ENCODE data around the gene PNPO.

PNPO gene

GRCh38 chr17:47906443-47906842, 34.9 kb upstream of the PNPO start:
- Histone ChIP-seq H2AFZ (ENCODE audit: low read length) (no peak overlapping the region), H3K79me1 (ENCODE audit: low read depth, low read length) (peaks cover under 1% of the 10 kb centered on the region), H2BK5ac (ENCODE audit: low read length) (no peak overlapping the region), H3K9ac (ENCODE audit: low read depth, low read length, poor library complexity) (no peak overlapping the region), H4K8ac (ENCODE audit: low read depth, low read length) (no peak overlapping the region), H3K27ac (replicated peaks; ENCODE audit: low read length) (no peak overlapping the region), H2BK15ac (ENCODE audit: low read length) (no peak overlapping the region), H2BK12ac (ENCODE audit: low read length) (no peak overlapping the region), H3K4me2 (ENCODE audit: insufficient read depth, low read length, poor library complexity, severe bottlenecking) (no peak overlapping the region), H3K4me3 (ENCODE audit: low read length in 2 of 2) (no peak overlapping the region), H3K9me3 (replicated peaks in 1 of 2; ENCODE audit: control insufficient read depth in 2 of 2, insufficient read depth in 1 of 2, low read depth in 1 of 2, low read length in 2 of 2) (peaks cover 0 to 2% of the 10 kb centered on the region in 2 donors), H2AK5ac (ENCODE audit: low read depth, low read length) (no peak overlapping the region), H3K27me3 (ENCODE audit: control insufficient read depth in 3 of 3, insufficient read depth in 3 of 3, low read depth in 1 of 3, low read length in 3 of 3) (no peaks in the 10 kb centered on the region), H3K4me1 (ENCODE audit: control insufficient read depth in 2 of 2, insufficient read depth in 1 of 2, low read depth in 1 of 2, low read length in 2 of 2) (peaks cover 10 to 14% of the 10 kb centered on the region in 2 donors), H3K18ac (ENCODE audit: low read length) (no peak overlapping the region), H3K14ac (ENCODE audit: low read length) (no peak overlapping the region), H2BK120ac (ENCODE audit: low read depth, low read length) (no peak overlapping the region), H3K4ac (ENCODE audit: low read length) (no peak overlapping the region), H3K23ac (ENCODE audit: low read depth, low read length, poor library complexity) (no peak overlapping the region), H4K91ac (ENCODE audit: low read depth, low read length, poor library complexity) (no peak overlapping the region), H3K36me3 (replicated peaks in 1 of 2; ENCODE audit: control insufficient read depth in 2 of 2, insufficient read depth in 2 of 2, low read length in 2 of 2) (peaks cover 6 to 37% of the 10 kb centered on the region in 2 donors)
- no CpG with 5 or more reads among the region's 3 CpGs for WGBS, 2 donors (ENCODE audit: extremely low coverage in 2 of 2, insufficient read length in 2 of 2, insufficient replicate concordance in 1 of 2)
- DNase-seq (ENCODE audit: low spot score), result no peak

GRCh38 chr17:47907932-47908562, 33.3 kb upstream of the PNPO start:
- Histone ChIP-seq H3K27ac (replicated peaks; ENCODE audit: low read length) (no peak overlapping the region), H2BK15ac (ENCODE audit: low read length) (no peak overlapping the region), H3K18ac (ENCODE audit: low read length) (no peak overlapping the region), H2BK120ac (ENCODE audit: low read depth, low read length) (no peak overlapping the region), H4K91ac (ENCODE audit: low read depth, low read length, poor library complexity) (no peak overlapping the region), H3K4ac (ENCODE audit: low read length) (no peak overlapping the region), H3K9ac (ENCODE audit: low read depth, low read length, poor library complexity) (no peak overlapping the region), H3K9me3 (replicated peaks in 1 of 2; ENCODE audit: control insufficient read depth in 2 of 2, insufficient read depth in 1 of 2, low read depth in 1 of 2, low read length in 2 of 2) (peaks cover 0 to 2% of the 10 kb centered on the region in 2 donors), H2BK12ac (ENCODE audit: low read length) (no peak overlapping the region), H4K8ac (ENCODE audit: low read depth, low read length) (no peak overlapping the region), H2BK5ac (ENCODE audit: low read length) (no peak overlapping the region), H2AFZ (ENCODE audit: low read length) (no peak overlapping the region), H3K4me3 (ENCODE audit: low read length in 2 of 2) (no peak overlapping the region), H3K36me3 (replicated peaks in 1 of 2; ENCODE audit: control insufficient read depth in 2 of 2, insufficient read depth in 2 of 2, low read length in 2 of 2) (peaks cover 6 to 37% of the 10 kb centered on the region in 2 donors), H3K27me3 (ENCODE audit: control insufficient read depth in 3 of 3, insufficient read depth in 3 of 3, low read depth in 1 of 3, low read length in 3 of 3) (no peaks in the 10 kb centered on the region), H2AK5ac (ENCODE audit: low read depth, low read length) (no peak overlapping the region), H3K23ac (ENCODE audit: low read depth, low read length, poor library complexity) (no peak overlapping the region), H3K79me1 (ENCODE audit: low read depth, low read length) (no peaks in the 10 kb centered on the region), H3K14ac (ENCODE audit: low read length) (no peak overlapping the region), H3K4me2 (ENCODE audit: insufficient read depth, low read length, poor library complexity, severe bottlenecking) (no peak overlapping the region), H3K4me1 (ENCODE audit: control insufficient read depth in 2 of 2, insufficient read depth in 1 of 2, low read depth in 1 of 2, low read length in 2 of 2) (peaks cover 0 to 6% of the 10 kb centered on the region in 2 donors)
- WGBS, 2 donors (ENCODE audit: extremely low coverage in 2 of 2, insufficient read length in 2 of 2, insufficient replicate concordance in 1 of 2), result no CpG with 5 or more reads among the region's 8 CpGs
- no peak for DNase-seq (ENCODE audit: low spot score)

- no peak overlapping the region for H3K23ac ChIP-seq (ENCODE audit: low read depth, low read length, poor library complexity)
- no peak overlapping the region for H3K4me2 ChIP-seq (ENCODE audit: insufficient read depth, low read length, poor library complexity, severe bottlenecking)
- WGBS, 2 donors (ENCODE audit: extremely low coverage in 2 of 2, insufficient read length in 2 of 2, insufficient replicate concordance in 1 of 2), result no CpG with 5 or more reads among the region's 2 CpGs
- no peak overlapping the region for H2BK120ac ChIP-seq (ENCODE audit: low read depth, low read length)
- H4K8ac ChIP-seq (ENCODE audit: low read depth, low read length), result no peak overlapping the region
- H3K36me3 ChIP-seq (replicated peaks in 1 of 2; ENCODE audit: control insufficient read depth in 2 of 2, insufficient read depth in 2 of 2, low read length in 2 of 2), result peaks cover 12 to 49% of the 10 kb centered on the region in 2 donors
- no peak overlapping the region for H3K4me3 ChIP-seq (ENCODE audit: low read length in 2 of 2)
- no peak overlapping the region for H2BK15ac ChIP-seq (ENCODE audit: low read length)
- H3K9me3 ChIP-seq (replicated peaks in 1 of 2; ENCODE audit: control insufficient read depth in 2 of 2, insufficient read depth in 1 of 2, low read depth in 1 of 2, low read length in 2 of 2), result no peaks in the 10 kb centered on the region
- no peak overlapping the region for H3K27ac ChIP-seq (replicated peaks; ENCODE audit: low read length)
- no peak overlapping the region for H3K4ac ChIP-seq (ENCODE audit: low read length)
- no peaks in the 10 kb centered on the region for H3K27me3 ChIP-seq (ENCODE audit: control insufficient read depth in 3 of 3, insufficient read depth in 3 of 3, low read depth in 1 of 3, low read length in 3 of 3)
- H3K4me1 ChIP-seq (ENCODE audit: control insufficient read depth in 2 of 2, insufficient read depth in 1 of 2, low read depth in 1 of 2, low read length in 2 of 2), result no peaks in the 10 kb centered on the region
- no peak for DNase-seq (ENCODE audit: low spot score)
- no peak overlapping the region for H2BK12ac ChIP-seq (ENCODE audit: low read length)
- no peak overlapping the region for H3K14ac ChIP-seq (ENCODE audit: low read length)
- H2AK5ac ChIP-seq (ENCODE audit: low read depth, low read length), result no peak overlapping the region
- H3K79me1 ChIP-seq (ENCODE audit: low read depth, low read length), result peaks cover 2% of the 10 kb centered on the region
- no peak overlapping the region for H4K91ac ChIP-seq (ENCODE audit: low read depth, low read length, poor library complexity)
- no peak overlapping the region for H2AFZ ChIP-seq (ENCODE audit: low read length)
- no peak overlapping the region for H2BK5ac ChIP-seq (ENCODE audit: low read length)
- H3K9ac ChIP-seq (ENCODE audit: low read depth, low read length, poor library complexity), result no peak overlapping the region
- no peak overlapping the region for H3K18ac ChIP-seq (ENCODE audit: low read length)
Measured at GRCh38 chr17:47913050-47913449, 28.3 kb upstream of the PNPO start.

DNA sequence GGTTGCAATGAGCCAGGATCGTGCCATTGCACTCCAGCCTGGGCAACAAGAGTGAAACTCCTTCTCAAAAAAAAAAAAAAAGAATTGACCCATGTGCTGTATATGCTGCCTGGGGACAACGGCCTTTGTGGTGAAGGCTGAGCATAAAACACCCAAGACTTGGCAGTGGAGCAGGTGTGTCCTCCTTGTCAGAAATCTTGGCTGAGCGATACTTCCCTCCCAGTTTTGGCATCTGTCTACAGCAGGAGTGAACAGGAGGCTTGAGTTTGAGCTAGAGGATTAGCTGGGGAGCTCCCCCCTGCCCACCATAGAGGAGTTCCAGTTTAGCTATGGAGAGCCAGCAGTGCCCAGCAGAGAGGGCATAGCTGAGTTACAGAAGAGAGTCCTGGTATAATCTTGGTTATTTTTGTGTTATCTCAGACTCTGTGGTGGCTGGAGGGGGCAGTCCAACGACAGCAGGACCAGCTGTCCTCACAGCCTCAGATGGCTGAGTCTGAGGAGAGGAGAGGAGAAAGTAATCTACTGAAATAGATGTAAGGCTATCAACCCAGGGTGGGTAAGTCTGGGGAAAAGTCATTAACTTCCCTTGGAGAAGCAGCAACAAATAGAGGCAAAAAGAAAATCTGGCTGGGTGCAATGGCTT, 26.9 kb upstream of the PNPO start:
- H3K4me3 ChIP-seq (ENCODE audit: low read length in 2 of 2), result no peak overlapping the region
- no peak overlapping the region for H2AK5ac ChIP-seq (ENCODE audit: low read depth, low read length)
- H3K27ac ChIP-seq (replicated peaks; ENCODE audit: low read length), result no peak overlapping the region
- no peak overlapping the region for H2BK15ac ChIP-seq (ENCODE audit: low read length)
- H2BK120ac ChIP-seq (ENCODE audit: low read depth, low read length), result no peak overlapping the region
- no peaks in the 10 kb centered on the region for H3K27me3 ChIP-seq (ENCODE audit: control insufficient read depth in 3 of 3, insufficient read depth in 3 of 3, low read depth in 1 of 3, low read length in 3 of 3)
- no peak overlapping the region for H2AFZ ChIP-seq (ENCODE audit: low read length)
- peaks cover 13 to 48% of the 10 kb centered on the region in 2 donors for H3K36me3 ChIP-seq (replicated peaks in 1 of 2; ENCODE audit: control insufficient read depth in 2 of 2, insufficient read depth in 2 of 2, low read length in 2 of 2)
- H3K23ac ChIP-seq (ENCODE audit: low read depth, low read length, poor library complexity), result no peak overlapping the region
- no peak overlapping the region for H3K9ac ChIP-seq (ENCODE audit: low read depth, low read length, poor library complexity)
- H4K8ac ChIP-seq (ENCODE audit: low read depth, low read length), result no peak overlapping the region
- H3K14ac ChIP-seq (ENCODE audit: low read length), result no peak overlapping the region
- H3K4ac ChIP-seq (ENCODE audit: low read length), result no peak overlapping the region
- no peaks in the 10 kb centered on the region for H3K9me3 ChIP-seq (replicated peaks in 1 of 2; ENCODE audit: control insufficient read depth in 2 of 2, insufficient read depth in 1 of 2, low read depth in 1 of 2, low read length in 2 of 2)
- DNase-seq (ENCODE audit: low spot score), result no peak
- WGBS, 2 donors (ENCODE audit: extremely low coverage in 2 of 2, insufficient read length in 2 of 2, insufficient replicate concordance in 1 of 2), result no CpG with 5 or more reads among the region's 4 CpGs
- no peak overlapping the region for H2BK5ac ChIP-seq (ENCODE audit: low read length)
- no peak overlapping the region for H3K18ac ChIP-seq (ENCODE audit: low read length)
- H4K91ac ChIP-seq (ENCODE audit: low read depth, low read length, poor library complexity), result no peak overlapping the region
- H2BK12ac ChIP-seq (ENCODE audit: low read length), result no peak overlapping the region
- no peak overlapping the region for H3K4me2 ChIP-seq (ENCODE audit: insufficient read depth, low read length, poor library complexity, severe bottlenecking)
- H3K4me1 ChIP-seq (ENCODE audit: control insufficient read depth in 2 of 2, insufficient read depth in 1 of 2, low read depth in 1 of 2, low read length in 2 of 2), result no peaks in the 10 kb centered on the region
- H3K79me1 ChIP-seq (ENCODE audit: low read depth, low read length), result peaks cover 2% of the 10 kb centered on the region

Data from neuronal stem cell (in vitro differentiated cells).